ENCODE data around the gene SLC13A1.

GRCh38 chr7:123148813-123149212 is 51.0 kb downstream of the SLC13A1 start:
- TF ChIP-seq EZH2 (IDR thresholded peaks at IDR 0.05) (no peak), CTCF (IDR thresholded peaks at IDR 0.05) (no peak)

Data from neural progenitor cell (in vitro differentiated cells).